ENCODE results near the gene SLC17A8. TPM values are rescaled to one million over a fixed set of nuclear protein-coding genes. Genes with fewer than 3 reads are reported as not detected.

SLC17A8 gene
- total and polyA plus RNA-seq, 12 donors: 0.09 to 0.85 (median 0.41) TPM; not detected in 4

DNA sequence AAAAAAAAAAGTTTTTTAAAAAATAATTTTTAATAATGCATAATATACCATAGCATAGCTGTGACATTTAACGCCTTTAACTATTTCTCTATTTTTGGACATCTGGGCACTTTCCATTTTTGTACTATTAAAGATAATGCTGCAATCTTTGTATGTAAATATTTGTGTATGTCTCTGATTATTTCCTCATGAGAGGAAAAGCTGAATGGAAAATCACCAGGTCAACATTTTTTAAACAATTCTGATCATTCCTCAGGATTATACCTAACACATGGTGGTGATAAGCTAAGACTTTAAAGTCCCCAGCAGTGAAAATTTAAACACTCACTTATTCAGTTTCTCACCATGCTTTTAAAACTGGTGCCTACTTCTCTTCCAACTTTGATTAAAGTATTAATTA lies 85.5 kb downstream of the SLC17A8 start:
- H3K4me1 ChIP-seq (replicated peaks in 1 of 2): peaks cover 0 to 3% of the 10 kb centered on the region in 2 donors
- 90 to 97% (median 92%) methylated on average over 1 of the region's 1 CpG for WGBS, 4 donors
- no peaks in the 10 kb centered on the region for H3K27me3 ChIP-seq
- no peak overlapping the region for H3K4me3 ChIP-seq
- TF ChIP-seq, protein P1, sequence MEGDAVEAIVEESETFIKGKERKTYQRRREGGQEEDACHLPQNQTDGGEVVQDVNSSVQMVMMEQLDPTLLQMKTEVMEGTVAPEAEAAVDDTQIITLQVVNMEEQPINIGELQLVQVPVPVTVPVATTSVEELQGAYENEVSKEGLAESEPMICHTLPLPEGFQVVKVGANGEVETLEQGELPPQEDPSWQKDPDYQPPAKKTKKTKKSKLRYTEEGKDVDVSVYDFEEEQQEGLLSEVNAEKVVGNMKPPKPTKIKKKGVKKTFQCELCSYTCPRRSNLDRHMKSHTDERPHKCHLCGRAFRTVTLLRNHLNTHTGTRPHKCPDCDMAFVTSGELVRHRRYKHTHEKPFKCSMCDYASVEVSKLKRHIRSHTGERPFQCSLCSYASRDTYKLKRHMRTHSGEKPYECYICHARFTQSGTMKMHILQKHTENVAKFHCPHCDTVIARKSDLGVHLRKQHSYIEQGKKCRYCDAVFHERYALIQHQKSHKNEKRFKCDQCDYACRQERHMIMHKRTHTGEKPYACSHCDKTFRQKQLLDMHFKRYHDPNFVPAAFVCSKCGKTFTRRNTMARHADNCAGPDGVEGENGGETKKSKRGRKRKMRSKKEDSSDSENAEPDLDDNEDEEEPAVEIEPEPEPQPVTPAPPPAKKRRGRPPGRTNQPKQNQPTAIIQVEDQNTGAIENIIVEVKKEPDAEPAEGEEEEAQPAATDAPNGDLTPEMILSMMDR (IDR thresholded peaks at IDR 0.05): no peak
- TF ChIP-seq POLR2A (IDR thresholded peaks at IDR 0.05): no peak
- H3K36me3 ChIP-seq (replicated peaks in 1 of 2): no peaks in the 10 kb centered on the region
- no peak overlapping the region for H3K27ac ChIP-seq
- no peak for DNase-seq
- intact Hi-C loops (cut with DNase I): no loop called here
- no peaks in the 10 kb centered on the region for H3K9me3 ChIP-seq (replicated peaks in 1 of 3)

DNA sequence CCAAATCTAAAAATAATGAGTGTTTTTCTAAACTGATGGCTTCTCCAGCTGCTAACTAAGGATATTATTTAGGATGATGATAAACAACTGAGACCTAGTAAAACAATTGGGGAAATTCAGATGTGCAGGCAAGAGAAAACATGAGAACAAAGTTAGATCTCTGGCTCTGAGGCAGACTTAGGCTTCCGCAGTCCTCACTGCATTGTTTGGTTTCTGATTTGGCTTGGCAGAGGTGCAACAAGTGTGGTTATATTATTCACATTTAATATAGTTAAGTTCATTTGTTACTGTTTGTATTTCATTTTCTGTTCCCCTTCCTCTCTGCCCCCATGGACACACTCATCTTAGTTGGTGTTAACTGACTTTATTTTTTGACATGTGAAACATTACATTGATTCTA lies 86.6 kb downstream of the SLC17A8 start:
- no peaks in the 10 kb centered on the region for H3K9me3 ChIP-seq (replicated peaks in 1 of 3)
- intact Hi-C loops (cut with DNase I): no loop called here
- no peaks in the 10 kb centered on the region for H3K27me3 ChIP-seq
- no peak overlapping the region for H3K27ac ChIP-seq
- H3K4me1 ChIP-seq (replicated peaks in 1 of 2): peaks cover 3 to 8% of the 10 kb centered on the region in 2 donors
- H3K36me3 ChIP-seq (replicated peaks in 1 of 2): no peaks in the 10 kb centered on the region
- TF ChIP-seq, protein P1 (IDR thresholded peaks at IDR 0.05): no peak
- TF ChIP-seq POLR2A (IDR thresholded peaks at IDR 0.05): no peak
- 65 to 76% (median 69%) methylated on average over 1 of the region's 1 CpG for WGBS, 4 donors
- no peak for DNase-seq
- H3K4me3 ChIP-seq: no peak overlapping the region

DNA sequence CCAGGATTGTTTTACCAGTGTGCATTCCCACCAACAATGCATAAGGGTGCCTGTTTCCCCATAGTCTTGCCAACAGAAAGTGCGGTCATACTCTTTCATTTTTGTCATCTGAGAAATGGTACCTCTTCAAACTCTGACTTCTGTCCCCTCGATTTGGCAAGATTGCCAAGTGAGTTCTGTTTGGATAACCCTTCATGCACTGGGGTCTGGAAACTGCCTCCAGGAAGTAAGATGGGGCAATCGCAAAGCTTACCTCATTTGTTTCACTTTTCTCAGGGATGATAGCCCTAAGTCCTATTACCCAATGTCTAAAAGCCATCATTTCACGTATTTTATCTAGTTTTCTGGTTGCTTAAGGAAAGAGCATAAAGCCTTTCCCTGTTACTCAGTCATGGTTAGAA lies 88.2 kb downstream of the SLC17A8 start:
- peaks cover 3 to 9% of the 10 kb centered on the region in 2 donors for H3K4me1 ChIP-seq (replicated peaks in 1 of 2)
- H3K9me3 ChIP-seq (replicated peaks in 1 of 3): no peaks in the 10 kb centered on the region
- H3K36me3 ChIP-seq (replicated peaks in 1 of 2): no peaks in the 10 kb centered on the region
- H3K27me3 ChIP-seq: no peaks in the 10 kb centered on the region
- no peak overlapping the region for H3K27ac ChIP-seq
- no peak overlapping the region for H3K4me3 ChIP-seq
- DNase-seq: no peak
- WGBS, 4 donors: 63 to 74% (median 68%) methylated on average over 4 of the region's 4 CpGs
- TF ChIP-seq, protein P1 (IDR thresholded peaks at IDR 0.05): no peak
- TF ChIP-seq POLR2A (IDR thresholded peaks at IDR 0.05): no peak
- intact Hi-C loops (cut with DNase I): no loop called here

DNA sequence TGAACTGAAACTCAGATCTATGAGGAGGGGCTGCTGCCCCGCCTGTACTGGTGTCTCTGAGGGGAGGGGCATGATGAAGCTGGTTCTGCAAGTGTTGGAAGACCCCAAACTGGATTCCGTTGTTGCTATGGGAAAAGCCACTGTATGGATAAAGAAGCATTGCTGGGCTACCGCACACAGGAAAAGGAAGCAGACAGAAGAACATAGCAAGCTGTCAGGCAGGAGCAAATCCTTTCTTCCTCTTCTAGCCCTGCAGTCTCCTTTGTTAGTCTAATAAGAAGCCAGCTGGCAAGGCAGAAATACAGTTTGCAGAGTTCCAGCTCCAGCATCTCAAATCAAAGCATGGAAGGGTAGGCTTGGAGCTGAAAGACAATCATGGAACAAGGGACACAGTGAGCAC lies 90.5 kb downstream of the SLC17A8 start:
- Histone ChIP-seq H3K4me1 (replicated peaks in 1 of 2) (peaks cover 3 to 9% of the 10 kb centered on the region in 2 donors), H3K27ac (no peak overlapping the region), H3K9me3 (replicated peaks in 1 of 3) (peaks cover 0 to 4% (median 0%) of the 10 kb centered on the region in 3 donors), H3K36me3 (replicated peaks in 1 of 2) (no peaks in the 10 kb centered on the region), H3K4me3 (no peak overlapping the region), H3K27me3 (no peaks in the 10 kb centered on the region)
- TF ChIP-seq, protein P1 (IDR thresholded peaks at IDR 0.05): no peak
- no peak for TF ChIP-seq POLR2A (IDR thresholded peaks at IDR 0.05)
- no peak for DNase-seq
- intact Hi-C loops (cut with DNase I): no loop called here
- 38 to 56% (median 53%) methylated on average over 3 of the region's 3 CpGs for WGBS, 4 donors
